ENCODE data around the gene LEF1. TPM values are rescaled to one million over a fixed set of nuclear protein-coding genes. Genes with fewer than 3 reads are reported as not detected.
A peak's percentile ranks its signal among the peaks of the same experiment; 100 is the strongest.

Gene LEF1
- total and polyA plus RNA-seq, 9 of the 15 experiments (the other 6 are each of a cell fraction or from before 2014, with no cell fraction given), result 15.1 to 81.1 (median 29.7) TPM

GRCh38 chr4:108030332-108030731, 138.4 kb downstream of the LEF1 start (continued):
- peak; percentile 66 to 70 (median 67) for TF ChIP-seq CTCF (IDR thresholded peaks at IDR 0.05 in 2 of 3, conservative IDR thresholded peaks at IDR 0.05 in 1 of 3; ENCODE audit: insufficient read depth in 2 of 3, low read depth in 1 of 3, low read length in 3 of 3)

GRCh38 chr4:108029731-108030130, 139.0 kb downstream of the LEF1 start:
- no peak overlapping the region for H3K4me3 ChIP-seq
- H3K36me3 ChIP-seq (ENCODE audit: control insufficient read depth, insufficient read depth, low read length), result peaks cover 44% of the 10 kb centered on the region; the same call in 2 of the 3 replicates
- intact Hi-C loops (cut with micrococcal nuclease), result loop anchor here (2.0 to 10.0 kb wide), 5 partner anchors 31 to 1375 kb away; no protein-coding TSS in a partner anchor
- H3K27me3 ChIP-seq (ENCODE audit: control insufficient read depth in 2 of 2, insufficient read depth in 2 of 2, low read length in 2 of 2), result no peaks in the 10 kb centered on the region
- no peak overlapping the region for H2AFZ ChIP-seq (ENCODE audit: low read depth, low read length)
- no peaks in the 10 kb centered on the region for H4K20me1 ChIP-seq (replicated peaks; ENCODE audit: control insufficient read depth, insufficient read depth, low read length)
- in situ Hi-C loops (cut with MboI), result no loop called here
- BruUV-seq (replicated peaks), result no TSS peak
- no peaks in the 10 kb centered on the region for H3K79me2 ChIP-seq (ENCODE audit: control insufficient read depth, insufficient read depth, low read length)
- H3K27ac ChIP-seq (ENCODE audit: extremely low read depth, low read depth, low read length), result no peak overlapping the region; the same call in 2 of the 3 replicates
- ATAC-seq, result no peak
- 81% methylated on average over 5 of the region's 5 CpGs for WGBS (ENCODE audit: insufficient coverage, low coverage, missing lambda C conversion rate)
- no peak for FAIRE-seq
- no peaks in the 10 kb centered on the region for H3K9me3 ChIP-seq (replicated peaks; ENCODE audit: control insufficient read depth, insufficient read depth, low read depth, low read length)
- DNase-seq (ENCODE audit: extremely low read depth in 1 of 4, low spot score in 3 of 4), result no peak
- CTCF ChIA-PET (ENCODE audit: low intra/inter-chr PET ratio), result interaction anchor here (0.6 kb wide), 1 partner anchor 152 kb away, joined by 3 read pairs; no protein-coding TSS in a partner anchor
- H3K4me2 ChIP-seq (ENCODE audit: insufficient read depth, low read length), result no peak overlapping the region
- POLR2A ChIA-PET, result interaction anchor here (0.7 to 1.8 kb wide), 2 partner anchors 16 to 471 kb away, joined by 3 to 6 read pairs; no protein-coding TSS in a partner anchor
- H3K9me1 ChIP-seq (ENCODE audit: control insufficient read depth, insufficient read depth, low read length), result no peaks in the 10 kb centered on the region
- H3K9ac ChIP-seq (ENCODE audit: insufficient read depth in 1 of 2, low read depth in 2 of 2, low read length in 2 of 2), result peak overlapping the region in 1 of 2 experiments; percentile 49; a peak in 1 of 4 replicates
- no peak for TF ChIP-seq USF2 (CRISPR knock-in tag; IDR thresholded peaks at IDR 0.05)
- no peak for TF ChIP-seq ZEB2 (IDR thresholded peaks at IDR 0.05)
- no peak for TF ChIP-seq RFX5 (IDR thresholded peaks at IDR 0.05; ENCODE audit: low read depth, low read length)
- TF ChIP-seq ZKSCAN3 (CRISPR knock-in tag; IDR thresholded peaks at IDR 0.05), result no peak
- H3K4me1 ChIP-seq (replicated peaks in 1 of 2; ENCODE audit: control insufficient read depth in 2 of 2, insufficient read depth in 2 of 2, low read length in 2 of 2), result no peaks in the 10 kb centered on the region

All from K562 (cell line).